ENCODE measurements around the gene SRPRB.

Gene SRPRB

DNA sequence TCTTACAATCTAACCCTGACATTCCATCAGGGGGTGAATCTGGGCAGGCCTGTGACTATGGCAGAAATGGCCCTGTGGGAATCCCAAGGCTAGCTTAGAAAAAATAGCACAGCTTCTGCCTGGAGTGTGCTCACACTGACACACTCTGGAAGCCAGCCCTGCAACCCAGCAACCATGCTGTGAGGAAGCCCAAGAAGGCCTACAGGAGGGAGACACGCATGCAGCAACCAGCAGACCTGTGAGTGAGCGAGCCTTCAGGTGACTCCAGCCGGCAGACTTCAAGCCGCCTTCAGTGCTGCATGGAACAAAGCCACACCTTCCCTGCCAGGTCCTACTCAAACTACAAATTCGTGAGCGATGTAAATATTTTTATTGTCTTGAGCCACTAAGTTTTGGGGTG, 64.0 kb downstream of the SRPRB start:
- Histone ChIP-seq H2BK5ac (ENCODE audit: low read length) (no peak overlapping the region), H4K8ac (ENCODE audit: low read depth, low read length) (no peak overlapping the region), H3K18ac (ENCODE audit: low read length) (no peak overlapping the region), H2BK120ac (ENCODE audit: low read depth, low read length) (no peak overlapping the region), H3K9ac (ENCODE audit: low read length) (no peak overlapping the region), H3K27ac (ENCODE audit: low read depth, low read length) (no peak overlapping the region), H3K79me1 (ENCODE audit: low read length) (no peaks in the 10 kb centered on the region), H4K5ac (ENCODE audit: low read length) (no peak overlapping the region), H3K4me3 (ENCODE audit: low read length) (no peak overlapping the region), H3K79me2 (ENCODE audit: control insufficient read depth, insufficient read depth, low read length) (no peaks in the 10 kb centered on the region), H3K56ac (ENCODE audit: low read length) (no peak overlapping the region), H2AK5ac (ENCODE audit: low read length) (no peak overlapping the region), H3K4me1 (ENCODE audit: control insufficient read depth, low read depth, low read length) (no peaks in the 10 kb centered on the region), H3K4ac (ENCODE audit: low read depth, low read length) (no peak overlapping the region), H2BK15ac (replicated peaks; ENCODE audit: low read depth) (no peak overlapping the region), H3K27me3 (ENCODE audit: insufficient read depth, low read length, poor library complexity) (no peaks in the 10 kb centered on the region), H3K4me2 (ENCODE audit: low read length) (no peak overlapping the region), H3K36me3 (ENCODE audit: control insufficient read depth, insufficient read depth, low read length) (no peaks in the 10 kb centered on the region), H3K23ac (ENCODE audit: low read length) (no peak overlapping the region)
- no peak for DNase-seq
- no CpG with 5 or more reads among the region's 6 CpGs for WGBS (ENCODE audit: extremely low coverage, insufficient coverage, low lambda C conversion rate)

DNA sequence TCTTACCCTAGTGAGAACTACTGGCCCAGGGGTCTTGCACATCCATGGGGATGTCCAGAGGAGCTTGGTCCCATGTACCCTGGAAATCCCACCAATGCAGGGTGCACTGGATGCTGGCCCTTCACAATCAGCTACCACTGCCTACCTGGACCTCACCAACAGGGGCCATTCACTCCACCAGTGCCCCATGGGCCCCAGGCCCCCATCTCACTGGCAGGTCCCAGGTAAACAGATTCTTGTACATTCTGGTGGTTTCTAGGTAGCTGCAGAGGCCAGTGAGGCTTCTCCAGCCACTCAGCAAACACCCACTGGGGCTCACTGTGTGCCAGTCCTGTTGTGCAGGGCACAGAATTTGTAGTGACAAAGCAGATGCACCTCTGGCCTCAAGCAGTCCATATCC, 65.2 kb downstream of the SRPRB start:
- Histone ChIP-seq H3K9ac (ENCODE audit: low read length) (no peak overlapping the region), H3K4ac (ENCODE audit: low read depth, low read length) (no peak overlapping the region), H4K8ac (ENCODE audit: low read depth, low read length) (no peak overlapping the region), H3K56ac (ENCODE audit: low read length) (no peak overlapping the region), H2BK120ac (ENCODE audit: low read depth, low read length) (no peak overlapping the region), H2AK5ac (ENCODE audit: low read length) (no peak overlapping the region), H2BK15ac (replicated peaks; ENCODE audit: low read depth) (no peak overlapping the region), H2BK5ac (ENCODE audit: low read length) (no peak overlapping the region), H3K23ac (ENCODE audit: low read length) (no peak overlapping the region), H3K4me1 (ENCODE audit: control insufficient read depth, low read depth, low read length) (no peaks in the 10 kb centered on the region), H3K27ac (ENCODE audit: low read depth, low read length) (no peak overlapping the region), H3K36me3 (ENCODE audit: control insufficient read depth, insufficient read depth, low read length) (no peaks in the 10 kb centered on the region), H3K79me1 (ENCODE audit: low read length) (no peaks in the 10 kb centered on the region), H3K27me3 (ENCODE audit: insufficient read depth, low read length, poor library complexity) (no peaks in the 10 kb centered on the region), H3K4me3 (ENCODE audit: low read length) (no peak overlapping the region), H4K5ac (ENCODE audit: low read length) (no peak overlapping the region), H3K4me2 (ENCODE audit: low read length) (no peak overlapping the region), H3K79me2 (ENCODE audit: control insufficient read depth, insufficient read depth, low read length) (no peaks in the 10 kb centered on the region), H3K18ac (ENCODE audit: low read length) (no peak overlapping the region)
- DNase-seq = no peak

All from mesendoderm (in vitro differentiated cells).